ENCODE data around the gene HYKK.
"Not testable (repeated sequence)": the region's sequence is repeated elsewhere in the genome, so short reads cannot be mapped to it uniquely, and the experiment has no call there.

HYKK gene

GRCh38 chr15:78540141-78540870 lies 32.9 kb downstream of the HYKK start, which contains the start of gene PSMA4:
TSS of gene PSMA4 (plus strand) at chr15:78540444. CDS start at chr15:78541928, 1,484 bp downstream.
- DNase-seq (ENCODE audit: low read depth): peak; percentile 92

GRCh38 chr15:78540871-78541743 lies 33.7 kb downstream of the HYKK start:
- no peak for DNase-seq (ENCODE audit: low read depth)

GRCh38 chr15:78541744-78542034 lies 34.3 kb downstream of the HYKK start:
- DNase-seq (ENCODE audit: low read depth): no peak

GRCh38 chr15:78542647-78543046 lies 35.3 kb downstream of the HYKK start:
- DNase-seq (ENCODE audit: low read depth): no peak

- no peak for DNase-seq (ENCODE audit: low read depth)
Measured at GRCh38 chr15:78550194-78550593, 42.8 kb downstream of the HYKK start.

- no peak for DNase-seq (ENCODE audit: low read depth)
Measured at GRCh38 chr15:78550815-78551214, 43.4 kb downstream of the HYKK start.

GRCh38 chr15:78551902-78552301 lies 44.5 kb downstream of the HYKK start:
- no peak for DNase-seq (ENCODE audit: low read depth)

GRCh38 chr15:78552597-78552996 lies 45.2 kb downstream of the HYKK start:
- DNase-seq (ENCODE audit: low read depth): no peak

- not testable (repeated sequence) for DNase-seq (ENCODE audit: low read depth)
Measured at GRCh38 chr15:78560201-78560600, 52.8 kb downstream of the HYKK start.

- no peak for DNase-seq (ENCODE audit: low read depth)
Measured at GRCh38 chr15:78561490-78561889, 54.1 kb downstream of the HYKK start.

- no peak for DNase-seq (ENCODE audit: low read depth)
Measured at GRCh38 chr15:78563092-78563491, 55.7 kb downstream of the HYKK start.

GRCh38 chr15:78564743-78565096 lies 57.3 kb downstream of the HYKK start:
- no peak for DNase-seq (ENCODE audit: low read depth)

- DNase-seq (ENCODE audit: low read depth): peak; percentile 57
Measured at GRCh38 chr15:78565097-78565950, 57.9 kb downstream of the HYKK start, which contains the start of gene CHRNA5. TSS of gene CHRNA5 (plus strand) at chr15:78565520. CDS start at chr15:78565720, 200 bp downstream.

GRCh38 chr15:78565951-78566774 lies 58.8 kb downstream of the HYKK start:
- no peak for DNase-seq (ENCODE audit: low read depth)

GRCh38 chr15:78567531-78567930 lies 60.2 kb downstream of the HYKK start:
- no peak for DNase-seq (ENCODE audit: low read depth)

GRCh38 chr15:78570710-78571109 lies 63.3 kb downstream of the HYKK start:
- DNase-seq (ENCODE audit: low read depth): no peak

GRCh38 chr15:78571382-78571781 lies 64.0 kb downstream of the HYKK start:
- no peak for DNase-seq (ENCODE audit: low read depth)

- no peak for DNase-seq (ENCODE audit: low read depth)
Measured at GRCh38 chr15:78573416-78573815, 66.0 kb downstream of the HYKK start.

- no peak for DNase-seq (ENCODE audit: low read depth)
Measured at GRCh38 chr15:78574944-78575343, 67.6 kb downstream of the HYKK start.

Data from stimulated activated CD8-positive, alpha-beta memory T cell treated with anti-CD3 and anti-CD28 coated beads, Interleukin-7, amount 100 ng/mL, for 24 hours (primary cell).